H7 (cell line): ENCODE measurements around the gene SLC45A2. TPM values are rescaled to one million over a fixed set of nuclear protein-coding genes. Genes with fewer than 3 reads are reported as not detected.

Source experiments
- total RNA-seq: library from RNA; depleted of rRNA; stranded (reverse); fragments of >200 nt; shearing (Covaris generic); gene quantifications from 2 replicates; pipeline ENCODE4 v1.2.3, GENCODE V29; 2014; rRNA removed

The SLC45A2 gene
- total RNA-seq, 1 experiment from 2014 or later: 0.14 TPM

Other genes with a start within 250 kb of the SLC45A2 start
- 2.7 and 3.0 TPM in 2 replicates for gene ADAMTS12, start 92.7 kb downstream of the SLC45A2 start, total RNA-seq
- 0.22 TPM in 1 of 2 replicates, not detected in the other for gene RXFP3, start 48.3 kb downstream of the SLC45A2 start, total RNA-seq
- 10.5 and 18.3 TPM in 2 replicates for gene AMACR, start 23.4 kb upstream of the SLC45A2 start, total RNA-seq
- gene C1QTNF3, start 58.5 kb upstream of the SLC45A2 start, total RNA-seq: 0.26 and 0.59 TPM in 2 replicates